Middle frontal gyrus (tissue), 1 donor: Measurements from ENCODE around the gene RAD1.
"Not testable (repeated sequence)": the region's sequence is repeated elsewhere in the genome, so short reads cannot be mapped to it uniquely, and the experiment has no call there.

Experiments
- DNase-seq: peaks from one replicate; pipeline ENCODE4 v3.0.0-alpha.2; 2015; ENCODE audit warnings: low spot score; ENCODE audit errors: extremely low spot score

Gene RAD1

GRCh38 chr5:34915139-34915855 lies at the start of gene RAD1, which contains the start of gene BRIX1:
RAD1 (minus strand) TSS chr5:34915504; CDS start chr5:34914892, 612 bp downstream.
BRIX1 (plus strand) TSS chr5:34915711; CDS start chr5:34915739, 28 bp downstream.
- DNase-seq = peak; percentile 97

GRCh38 chr5:34959323-34959722 lies 44.0 kb upstream of the RAD1 start:
- no peak for DNase-seq

- no peak for DNase-seq
Observed at GRCh38 chr5:34957857-34958690, 42.8 kb upstream of the RAD1 start.

- DNase-seq = no peak
Observed at GRCh38 chr5:34957321-34957720, 42.0 kb upstream of the RAD1 start.

- DNase-seq = no peak
Observed at GRCh38 chr5:34944460-34945047, 29.2 kb upstream of the RAD1 start.

- DNase-seq = no peak
Observed at GRCh38 chr5:34944044-34944443, 28.7 kb upstream of the RAD1 start.

- no peak for DNase-seq
Observed at GRCh38 chr5:34941936-34942335, 26.6 kb upstream of the RAD1 start.

- no peak for DNase-seq
Observed at GRCh38 chr5:34932947-34933346, 17.6 kb upstream of the RAD1 start.

- DNase-seq = no peak
Observed at GRCh38 chr5:34930870-34931269, 15.6 kb upstream of the RAD1 start.

- no peak for DNase-seq
Observed at GRCh38 chr5:34930462-34930844, 15.1 kb upstream of the RAD1 start.

GRCh38 chr5:34929720-34930461 lies 14.6 kb upstream of the RAD1 start:
- peak; percentile 61 for DNase-seq

GRCh38 chr5:34929134-34929719 lies 13.9 kb upstream of the RAD1 start, which contains the start of gene DNAJC21:
DNAJC21 (plus strand) TSS chr5:34929559; CDS start chr5:34929820, 261 bp downstream.
- DNase-seq = peak; percentile 96

- DNase-seq = no peak
Observed at GRCh38 chr5:34928267-34928666, 13.0 kb upstream of the RAD1 start.

GRCh38 chr5:34927785-34928184 lies 12.5 kb upstream of the RAD1 start:
- DNase-seq = no peak

GRCh38 chr5:34926318-34926888 lies 11.1 kb upstream of the RAD1 start:
- DNase-seq = no peak

GRCh38 chr5:34924462-34924765 lies 9.1 kb upstream of the RAD1 start:
- no peak for DNase-seq

- peak; percentile 50 for DNase-seq
Observed at GRCh38 chr5:34923694-34924461, 8.6 kb upstream of the RAD1 start.

- not testable (repeated sequence) for DNase-seq
Observed at GRCh38 chr5:34923256-34923655, 8.0 kb upstream of the RAD1 start.

- no peak for DNase-seq
Observed at GRCh38 chr5:34919077-34919476, 3.8 kb upstream of the RAD1 start.

- DNase-seq = no peak
Observed at GRCh38 chr5:34918025-34918424, 2.7 kb upstream of the RAD1 start.
